Fibroblast of lung (primary cell): Measurements from ENCODE around the gene KRT84. TPM values are rescaled to one million over a fixed set of nuclear protein-coding genes. Genes with fewer than 3 reads are reported as not detected.

Experiments
- DNase-seq, 2 donors: peaks; one replicate each; pipeline versions ENCODE4 v3.0.0 to v3.0.0-alpha.2; 2010; ENCODE audit warnings: low read depth in 2 of 2
- H2AFZ ChIP-seq: 2 replicates; pipeline ENCODE4 v1.5.1; 2012; ENCODE audit warnings: low read length, control low read depth, inconsistent platforms
- H3K27ac ChIP-seq: 2 replicates; pipeline ENCODE4 v1.5.1; 2011; ENCODE audit warnings: low read length, control low read depth; ENCODE audit not compliant: insufficient read depth
- H3K27me3 ChIP-seq: 2 replicates; pipeline ENCODE4 v1.5.1; 2011; ENCODE audit warnings: mild to moderate bottlenecking, low read length; ENCODE audit not compliant: control insufficient read depth, insufficient read depth
- H3K36me3 ChIP-seq: 2 replicates; pipeline ENCODE4 v1.5.1; 2011; ENCODE audit warnings: low read length; ENCODE audit not compliant: control insufficient read depth, insufficient read depth
- H3K4me1 ChIP-seq: 2 replicates; pipeline ENCODE4 v1.5.1; 2011; ENCODE audit warnings: low read length; ENCODE audit not compliant: control insufficient read depth, insufficient read depth; ENCODE audit errors: extremely low read depth
- H3K4me2 ChIP-seq: 2 replicates; pipeline ENCODE4 v1.5.1; 2011; ENCODE audit warnings: low read length, control low read depth; ENCODE audit not compliant: insufficient read depth; ENCODE audit errors: extremely low read depth
- H3K4me3 ChIP-seq, 4 experiments: fragments of 200-600 bp in 1 of 4; sonication (generic) in 1 of 4; replicated peaks in 1 of 4; 2 replicates each; pipeline ENCODE4 v1.5.1; 2011 to 2016; ENCODE audit warnings: low read length in 4 of 4, low read depth in 3 of 4, mild to moderate bottlenecking in 3 of 4, control low read depth in 2 of 4, inconsistent platforms in 1 of 4, mixed read lengths in 1 of 4; ENCODE audit not compliant: insufficient read depth in 1 of 4; ENCODE audit errors: control extremely low read depth in 1 of 4
- H3K79me2 ChIP-seq: 2 replicates; pipeline ENCODE4 v1.5.1; 2012; ENCODE audit warnings: mild to moderate bottlenecking, low read length, inconsistent platforms; ENCODE audit not compliant: control insufficient read depth, insufficient read depth
- H3K9ac ChIP-seq: 2 replicates; pipeline ENCODE4 v1.5.1; 2011; ENCODE audit warnings: mild to moderate bottlenecking, low read length, control low read depth; ENCODE audit not compliant: insufficient read depth
- H3K9me3 ChIP-seq: 2 replicates; pipeline ENCODE4 v1.5.1; 2012; ENCODE audit warnings: low read depth, low read length; ENCODE audit not compliant: control insufficient read depth, insufficient read depth
- H4K20me1 ChIP-seq: 2 replicates; pipeline ENCODE4 v1.5.1; 2011; ENCODE audit warnings: low read length; ENCODE audit not compliant: control insufficient read depth, insufficient read depth; ENCODE audit errors: extremely low read depth
- EZH2 ChIP-seq: IDR thresholded peaks from 2 replicates; pipeline ENCODE4 v1.5.1; 2012; ENCODE audit warnings: low read length, control low read depth, mild to moderate bottlenecking; ENCODE audit errors: missing control alignments
- polyA plus RNA-seq, 2 donors: library from polyadenylated mRNA; depleted of rRNA in 1 of 2; stranded (reverse) in 1 of 2; unstranded in 1 of 2; fragments of >200 nt; gene quantifications; 2 replicates each; pipeline ENCODE4 v1.2.1, GENCODE V29; 2011 to 2012; ENCODE audit warnings: missing spikeins in 1 of 2
- total RNA-seq: library from RNA; depleted of rRNA; stranded (reverse); fragments of >200 nt; gene quantifications from 2 replicates; pipeline ENCODE4 v1.2.1, GENCODE V29; 2014
- TF ChIP-seq, protein P1 (sequence below), 2 donors: IDR thresholded peaks in 1 of 2; conservative IDR thresholded peaks in 1 of 2; 1 replicate in 1 of 2; 2 replicates in 1 of 2; pipeline ENCODE4 v1.5.1; 2011 to 2012; ENCODE audit warnings: low read length in 2 of 2, control low read depth in 1 of 2, inconsistent platforms in 1 of 2, low read depth in 1 of 2, mild to moderate bottlenecking in 1 of 2

KRT84 gene
- total and polyA plus RNA-seq, 2 donors (not counting 1 experiment from before 2014, with no cell fraction given) = not detected

DNA sequence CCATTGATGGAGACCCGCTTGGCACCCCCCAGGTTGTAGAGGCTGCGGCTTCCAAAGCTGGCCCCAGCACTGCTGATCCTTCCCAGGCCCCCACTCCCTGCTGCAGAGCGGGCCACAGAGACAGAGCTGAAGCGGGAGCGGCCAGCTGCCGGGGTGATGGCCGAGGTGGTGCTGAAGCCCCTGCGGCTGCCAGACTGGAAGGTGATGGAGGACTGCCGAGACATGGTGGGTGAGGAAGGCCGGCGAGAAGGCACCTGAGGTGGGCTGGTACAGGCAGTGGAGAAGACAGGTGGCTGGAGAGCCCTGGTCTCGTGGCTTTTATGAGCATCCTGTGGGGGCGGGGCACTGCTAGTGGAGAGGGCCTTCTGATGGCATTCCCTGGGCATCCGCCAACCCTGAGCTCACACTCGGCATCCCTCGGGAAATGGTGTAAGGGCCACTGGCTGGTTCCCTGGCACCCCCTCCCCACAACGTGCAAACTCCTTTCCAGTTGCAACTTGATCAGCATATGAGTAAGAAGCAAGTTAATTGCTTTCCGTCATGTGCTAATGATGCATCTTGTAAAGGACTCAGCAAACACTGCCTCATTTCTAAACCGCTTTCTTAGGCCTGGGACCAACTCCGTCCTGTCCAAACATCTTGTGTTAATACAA lies 48.8 kb upstream of the KRT84 start, which contains the start of gene KRT75:
Gene KRT75, minus strand, starts transcription at position 291 of the 653 bp plus-strand sequence. Its CDS starts 67 bp downstream, at position 224.
- Histone ChIP-seq H4K20me1 (no peaks in the 10 kb centered on the region), H3K4me1 (no peaks in the 10 kb centered on the region), H3K9ac (no peak within 1 kb of the TSS), H3K36me3 (no peaks in the 10 kb centered on the region), H2AFZ (no peak within 1 kb of the TSS), H3K27ac (no peak within 1 kb of the TSS), H3K79me2 (no peaks in the 10 kb centered on the region), H3K4me2 (no peak within 1 kb of the TSS), H3K27me3 (no peaks in the 10 kb centered on the region), H3K4me3 (no peak within 1 kb of the TSS), H3K9me3 (no peaks in the 10 kb centered on the region)
- DNase-seq = peak in 1 of 2 donors; percentile 68
- no peak for TF ChIP-seq EZH2

DNA sequence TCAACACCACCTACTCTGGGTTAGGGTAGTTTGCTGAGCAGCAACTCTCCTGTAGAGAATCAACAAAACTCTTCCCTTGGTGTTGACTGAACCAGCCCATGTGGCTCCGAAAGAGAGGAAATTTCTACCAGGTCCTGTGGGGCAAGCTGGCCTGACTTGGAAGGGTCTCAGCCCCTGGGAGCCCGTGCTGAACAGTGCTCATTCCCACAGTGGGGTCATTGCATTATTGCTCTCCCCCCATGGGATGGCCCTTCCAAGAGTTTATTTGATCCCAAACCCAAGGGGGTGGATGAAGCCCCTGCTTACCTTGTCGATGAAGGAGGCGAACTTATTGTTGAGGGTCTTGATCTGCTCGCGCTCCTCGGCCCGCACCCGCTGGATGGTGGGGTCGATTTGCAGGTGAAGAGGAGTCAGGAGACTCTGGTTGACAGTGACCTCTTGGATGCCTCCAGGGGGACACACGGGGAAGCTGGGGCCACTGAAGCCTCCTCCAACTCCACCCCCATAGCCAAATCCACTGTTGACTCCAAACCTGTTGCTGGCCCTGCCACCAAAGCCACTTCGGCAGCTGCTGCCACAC lies 48.1 kb upstream of the KRT84 start:
- Histone ChIP-seq H4K20me1 (no peaks in the 10 kb centered on the region), H2AFZ (no peak overlapping the region), H3K79me2 (no peaks in the 10 kb centered on the region), H3K4me1 (no peaks in the 10 kb centered on the region), H3K36me3 (no peaks in the 10 kb centered on the region), H3K4me2 (no peak overlapping the region), H3K27ac (no peak overlapping the region), H3K27me3 (no peaks in the 10 kb centered on the region), H3K4me3 (no peak overlapping the region), H3K9me3 (no peaks in the 10 kb centered on the region), H3K9ac (no peak overlapping the region)
- TF ChIP-seq EZH2 = no peak
- TF ChIP-seq, protein P1, sequence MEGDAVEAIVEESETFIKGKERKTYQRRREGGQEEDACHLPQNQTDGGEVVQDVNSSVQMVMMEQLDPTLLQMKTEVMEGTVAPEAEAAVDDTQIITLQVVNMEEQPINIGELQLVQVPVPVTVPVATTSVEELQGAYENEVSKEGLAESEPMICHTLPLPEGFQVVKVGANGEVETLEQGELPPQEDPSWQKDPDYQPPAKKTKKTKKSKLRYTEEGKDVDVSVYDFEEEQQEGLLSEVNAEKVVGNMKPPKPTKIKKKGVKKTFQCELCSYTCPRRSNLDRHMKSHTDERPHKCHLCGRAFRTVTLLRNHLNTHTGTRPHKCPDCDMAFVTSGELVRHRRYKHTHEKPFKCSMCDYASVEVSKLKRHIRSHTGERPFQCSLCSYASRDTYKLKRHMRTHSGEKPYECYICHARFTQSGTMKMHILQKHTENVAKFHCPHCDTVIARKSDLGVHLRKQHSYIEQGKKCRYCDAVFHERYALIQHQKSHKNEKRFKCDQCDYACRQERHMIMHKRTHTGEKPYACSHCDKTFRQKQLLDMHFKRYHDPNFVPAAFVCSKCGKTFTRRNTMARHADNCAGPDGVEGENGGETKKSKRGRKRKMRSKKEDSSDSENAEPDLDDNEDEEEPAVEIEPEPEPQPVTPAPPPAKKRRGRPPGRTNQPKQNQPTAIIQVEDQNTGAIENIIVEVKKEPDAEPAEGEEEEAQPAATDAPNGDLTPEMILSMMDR (conservative IDR thresholded peaks at IDR 0.05 in 1 of 2, IDR thresholded peaks at IDR 0.05 in 1 of 2; ENCODE audit: low read depth in 1 of 2, low read length in 2 of 2) = no peak
- DNase-seq = no peak

DNA sequence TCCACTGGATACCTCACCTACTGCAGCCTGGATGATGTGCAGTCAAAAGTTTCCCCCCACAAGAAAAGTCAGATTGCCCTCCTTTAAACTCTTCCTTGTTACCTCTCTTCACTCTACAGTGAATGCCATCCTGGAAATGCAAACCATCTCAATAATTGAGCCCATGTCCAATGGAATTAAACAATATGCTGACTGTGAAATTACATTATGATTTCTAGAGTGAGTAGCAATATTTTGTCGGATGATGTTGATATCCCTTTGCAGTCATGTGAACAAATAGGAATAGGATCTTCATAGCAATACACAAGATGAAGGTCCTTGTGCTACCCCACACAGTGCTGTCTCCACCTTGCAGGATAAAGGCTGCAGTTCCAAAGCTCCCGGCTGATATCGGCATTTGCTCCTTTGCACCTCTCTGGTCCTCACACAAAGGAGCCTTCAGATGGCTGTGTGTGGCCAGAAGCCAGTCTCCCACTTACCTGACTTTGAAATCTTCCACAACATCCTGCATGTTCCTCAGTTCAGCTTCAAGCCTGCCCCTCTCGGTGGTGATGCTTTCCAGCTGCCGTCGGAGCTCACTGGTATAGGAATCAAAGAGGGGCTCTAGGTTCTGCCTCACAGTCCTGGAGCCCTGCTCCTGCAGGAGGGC lies 47.2 kb upstream of the KRT84 start:
- no peaks in the 10 kb centered on the region for H3K27me3 ChIP-seq
- H3K4me3 ChIP-seq = no peak overlapping the region
- no peak overlapping the region for H3K27ac ChIP-seq
- no peak overlapping the region for H3K4me2 ChIP-seq
- no peak overlapping the region for H3K9ac ChIP-seq
- H3K36me3 ChIP-seq = no peaks in the 10 kb centered on the region
- DNase-seq = no peak
- no peak overlapping the region for H2AFZ ChIP-seq
- no peaks in the 10 kb centered on the region for H3K79me2 ChIP-seq
- no peaks in the 10 kb centered on the region for H3K9me3 ChIP-seq
- no peaks in the 10 kb centered on the region for H4K20me1 ChIP-seq
- H3K4me1 ChIP-seq = no peaks in the 10 kb centered on the region
- TF ChIP-seq, protein P1 (conservative IDR thresholded peaks at IDR 0.05 in 1 of 2, IDR thresholded peaks at IDR 0.05 in 1 of 2; ENCODE audit: low read depth in 1 of 2, low read length in 2 of 2) = no peak
- no peak for TF ChIP-seq EZH2
